Measurements from ENCODE around the gene CAGE1.

DNA sequence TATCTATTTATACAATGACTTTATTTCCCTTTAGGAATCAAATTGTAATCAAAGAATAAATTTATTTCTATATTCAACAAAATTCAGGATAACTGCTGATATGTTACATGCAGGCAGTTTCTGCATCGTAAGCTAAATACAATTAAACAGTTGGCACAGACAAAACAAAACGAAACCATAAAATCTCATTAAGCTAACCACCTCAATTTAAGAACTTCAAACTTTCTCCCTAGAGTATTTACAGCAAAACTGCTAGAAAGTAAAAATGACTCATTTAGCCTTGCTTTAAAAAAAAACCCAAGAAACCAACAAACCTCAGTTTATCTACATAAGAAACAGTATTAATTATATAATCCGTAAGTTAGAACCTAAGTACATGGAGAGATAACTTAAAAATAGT lies 93.6 kb downstream of the CAGE1 start:
- TF ChIP-seq POLR2AphosphoS5 (IDR thresholded peaks at IDR 0.05) (no peak), POLR2A (IDR thresholded peaks at IDR 0.05) (no peak), EP300 (IDR thresholded peaks at IDR 0.05) (no peak)
- TF ChIP-seq, protein P1, sequence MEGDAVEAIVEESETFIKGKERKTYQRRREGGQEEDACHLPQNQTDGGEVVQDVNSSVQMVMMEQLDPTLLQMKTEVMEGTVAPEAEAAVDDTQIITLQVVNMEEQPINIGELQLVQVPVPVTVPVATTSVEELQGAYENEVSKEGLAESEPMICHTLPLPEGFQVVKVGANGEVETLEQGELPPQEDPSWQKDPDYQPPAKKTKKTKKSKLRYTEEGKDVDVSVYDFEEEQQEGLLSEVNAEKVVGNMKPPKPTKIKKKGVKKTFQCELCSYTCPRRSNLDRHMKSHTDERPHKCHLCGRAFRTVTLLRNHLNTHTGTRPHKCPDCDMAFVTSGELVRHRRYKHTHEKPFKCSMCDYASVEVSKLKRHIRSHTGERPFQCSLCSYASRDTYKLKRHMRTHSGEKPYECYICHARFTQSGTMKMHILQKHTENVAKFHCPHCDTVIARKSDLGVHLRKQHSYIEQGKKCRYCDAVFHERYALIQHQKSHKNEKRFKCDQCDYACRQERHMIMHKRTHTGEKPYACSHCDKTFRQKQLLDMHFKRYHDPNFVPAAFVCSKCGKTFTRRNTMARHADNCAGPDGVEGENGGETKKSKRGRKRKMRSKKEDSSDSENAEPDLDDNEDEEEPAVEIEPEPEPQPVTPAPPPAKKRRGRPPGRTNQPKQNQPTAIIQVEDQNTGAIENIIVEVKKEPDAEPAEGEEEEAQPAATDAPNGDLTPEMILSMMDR (IDR thresholded peaks at IDR 0.05) = no peak
